HCT116 (cell line): ENCODE measurements around the gene FGF19. TPM values are rescaled to one million over a fixed set of nuclear protein-coding genes. Genes with fewer than 3 reads are reported as not detected.

Experiments
- ATAC-seq: fragments of 200-7000 bp; cut with Tn5 transposase; 2 replicates; pipeline ENCODE4 v1.9.1; 2020; ENCODE audit warnings: mild to moderate bottlenecking, moderate library complexity
- BruUV-seq: library from RNA; stranded (reverse); fragments of 400-500 nt; replicated peaks from 2 replicates; lab custom pipeline; 2021; lab: Mats Ljungman, UMichigan
- CTCF ChIA-PET: fragments of 300-600 bp; sonication (Branson Sonifier 250); formaldehyde crosslinking; loops from one replicate; lab custom pipeline; 2021; ENCODE audit warnings: antibody characterized with exemption; lab: Charles Lee
- POLR2A ChIA-PET: fragments of 300-600, 350-600 bp; sonication (Branson Sonifier 250); formaldehyde crosslinking; loops from one replicate; lab custom pipeline; 2021; ENCODE audit warnings: antibody characterized with exemption; lab: Charles Lee
- RAD21 ChIA-PET, 2 experiments: fragments of 300-600 bp; sonication (Branson Sonifier 250); formaldehyde crosslinking; loops; one replicate each; lab custom pipeline; 2023; ENCODE audit warnings: low total read pairs in 2 of 2; ENCODE audit not compliant: uncharacterized antibody in 2 of 2, unreplicated experiment in 2 of 2, low non-redundant PET in 1 of 2; lab: Charles Lee
- DNase-seq: peaks from one replicate; pipeline ENCODE4 v3.0.0-alpha.2; 2010; ENCODE audit warnings: low read depth, low spot score
- H2AFZ ChIP-seq: fragments of 200-600 bp; shearing (Covaris generic), sonication (generic); 2 replicates; pipeline ENCODE4 v1.6.1; 2017; ENCODE audit warnings: low read depth, mixed run types, mixed read lengths, antibody characterized with exemption, low read length; ENCODE audit not compliant: poor library complexity, severe bottlenecking
- H3K27ac ChIP-seq: 2 replicates; pipeline ENCODE4 v1.5.1; 2012; ENCODE audit warnings: low read depth, low read length
- H3K27me3 ChIP-seq: fragments of 200-600 bp; sonication (generic); 2 replicates; pipeline ENCODE4 v1.6.1; 2016; ENCODE audit warnings: mixed run types, low read length, mixed read lengths; ENCODE audit not compliant: insufficient read depth
- H3K36me3 ChIP-seq, 2 experiments: fragments of 200-500 bp in 1 of 2; fragments of 200-600 bp in 1 of 2; sonication (Bioruptor generic) in 1 of 2; sonication (generic) in 1 of 2; 2 replicates each; pipeline versions ENCODE4 v1.5.1 to v1.6.1; 2014 to 2016; ENCODE audit warnings: low read length in 2 of 2, inconsistent platforms in 1 of 2, mixed read lengths in 1 of 2, mixed run types in 1 of 2; ENCODE audit not compliant: insufficient read depth in 2 of 2, control insufficient read depth in 1 of 2
- H3K4me1 ChIP-seq, 2 experiments: fragments of 200-600 bp in 1 of 2; sonication (generic) in 1 of 2; 2 replicates each; pipeline versions ENCODE4 v1.5.1 to v1.6.1; 2012 to 2017; ENCODE audit warnings: low read length in 2 of 2, inconsistent platforms in 1 of 2, mild to moderate bottlenecking in 1 of 2, mixed read lengths in 1 of 2, mixed run types in 1 of 2, moderate library complexity in 1 of 2; ENCODE audit not compliant: insufficient read depth in 2 of 2, control insufficient read depth in 1 of 2
- H3K4me2 ChIP-seq: fragments of 200-600 bp; sonication (generic); 2 replicates; pipeline ENCODE4 v1.6.1; 2017; ENCODE audit warnings: mixed run types, low read length, mixed read lengths
- H3K4me3 ChIP-seq, 2 experiments: fragments of 200-600 bp in 1 of 2; sonication (generic) in 1 of 2; replicated peaks in 1 of 2; 2 replicates each; pipeline ENCODE4 v1.5.1; 2011 to 2016; ENCODE audit warnings: low read length in 2 of 2, control low read depth in 1 of 2, low read depth in 1 of 2, mild to moderate bottlenecking in 1 of 2, mixed read lengths in 1 of 2, mixed run types in 1 of 2
- H3K79me2 ChIP-seq: fragments of 200-600 bp; sonication (generic); 2 replicates; pipeline ENCODE4 v1.6.1; 2017; ENCODE audit warnings: mild to moderate bottlenecking, mixed run types, low read length, moderate library complexity, mixed read lengths; ENCODE audit not compliant: insufficient read depth
- H3K9ac ChIP-seq: fragments of 200-600 bp; sonication (generic); 2 replicates; pipeline ENCODE4 v1.6.1; 2016; ENCODE audit warnings: low read length, mixed read lengths
- H3K9me2 ChIP-seq: fragments of 200-600 bp; sonication (generic), shearing (Covaris generic); 2 replicates; pipeline ENCODE4 v1.6.1; 2017; ENCODE audit warnings: mixed run types, mild to moderate bottlenecking, moderate library complexity; ENCODE audit not compliant: insufficient read depth
- H3K9me3 ChIP-seq, 2 experiments: fragments of 200-500 bp in 1 of 2; fragments of 200-600 bp in 1 of 2; sonication (Bioruptor generic) in 1 of 2; sonication (generic) in 1 of 2; 2 replicates each; pipeline ENCODE4 v1.6.1; 2014 to 2017; ENCODE audit warnings: low read length in 2 of 2, mixed read lengths in 2 of 2, inconsistent platforms in 1 of 2, low read depth in 1 of 2, mild to moderate bottlenecking in 1 of 2, mixed run types in 1 of 2, moderate library complexity in 1 of 2; ENCODE audit not compliant: control insufficient read depth in 1 of 2, insufficient read depth in 1 of 2
- H4K20me1 ChIP-seq: fragments of 200-600 bp; sonication (generic), shearing (Covaris generic); 2 replicates; pipeline ENCODE4 v1.6.1; 2017; ENCODE audit warnings: mixed run types, mild to moderate bottlenecking, moderate library complexity; ENCODE audit not compliant: insufficient read depth
- ATF3 ChIP-seq: IDR thresholded peaks from 2 replicates; pipeline ENCODE4 v1.6.1; 2012
- CEBPB ChIP-seq: IDR thresholded peaks from 2 replicates; pipeline ENCODE4 v1.6.1; 2012; ENCODE audit warnings: low read depth
- CTCF ChIP-seq, 3 experiments: fragments of 200-600 bp in 1 of 3; sonication (generic) in 1 of 3; IDR thresholded peaks in 2 of 3; conservative IDR thresholded peaks in 1 of 3; 2 replicates each; pipeline ENCODE4 v1.5.1; 2012 to 2017; ENCODE audit warnings: low read depth in 2 of 3, low read length in 2 of 3, antibody characterized with exemption in 1 of 3, borderline replicate concordance in 1 of 3, control low read depth in 1 of 3, mild to moderate bottlenecking in 1 of 3, mixed read lengths in 1 of 3, mixed run types in 1 of 3, moderate library complexity in 1 of 3; ENCODE audit not compliant: insufficient read depth in 1 of 3
- EZH2 ChIP-seq: fragments of 200-600 bp; sonication (generic); IDR thresholded peaks from 2 replicates; pipeline ENCODE4 v1.6.1; 2017; ENCODE audit warnings: antibody characterized with exemption, mixed run types
- EZH2phosphoT487 ChIP-seq: fragments of 200-600 bp; IDR thresholded peaks from 2 replicates; pipeline ENCODE4 v1.6.1; 2018; ENCODE audit warnings: antibody characterized with exemption, borderline replicate concordance
- FOSL1 ChIP-seq: IDR thresholded peaks from 2 replicates; pipeline ENCODE4 v1.6.1; 2012; ENCODE audit warnings: low read depth
- MAX ChIP-seq: IDR thresholded peaks from 2 replicates; pipeline ENCODE4 v1.6.1; 2012
- RAD21 ChIP-seq: IDR thresholded peaks from 2 replicates; pipeline ENCODE4 v1.6.1; 2012; ENCODE audit warnings: low read depth, mild to moderate bottlenecking
- YY1 ChIP-seq: IDR thresholded peaks from 2 replicates; pipeline ENCODE4 v1.6.1; 2011; ENCODE audit warnings: low read length, low read depth, moderate library complexity, mild to moderate bottlenecking; ENCODE audit not compliant: insufficient replicate concordance; ENCODE audit errors: extremely low read depth
- ZFX ChIP-seq: fragments of 450-650 bp; IDR thresholded peaks from 2 replicates; pipeline ENCODE4 v1.6.1; 2017
- ZNF274 ChIP-seq: fragments of 200-500 bp; sonication (Bioruptor generic); IDR thresholded peaks from 2 replicates; pipeline ENCODE4 v1.6.1; 2014; ENCODE audit warnings: mild to moderate bottlenecking, low read depth, low read length, inconsistent platforms
- intact Hi-C: fragments of 100-400 bp; cut with micrococcal nuclease; formaldehyde crosslinking; loops from 2 replicates; pipeline ENCODE4 v1.10.0; 2022
- total RNA-seq: library from RNA; stranded (reverse); gene quantifications from one replicate; pipeline ENCODE4 v1.2.1, GENCODE V29; 2021; ENCODE audit not compliant: unreplicated experiment

The FGF19 gene
- total RNA-seq, 1 experiment from 2014 or later = 37.5 TPM

GRCh38 chr11:69656536-69657455 is 47.0 kb downstream of the FGF19 start:
- no peak overlapping the region for H3K27ac ChIP-seq
- ATAC-seq = no peak
- H3K4me2 ChIP-seq = no peak overlapping the region
- DNase-seq = no peak
- peaks cover 6% of the 10 kb centered on the region; the same call in 1 of the 2 replicates for H4K20me1 ChIP-seq
- no peaks in the 10 kb centered on the region for H3K9me3 ChIP-seq
- no TSS peak for BruUV-seq
- POLR2A ChIA-PET = interaction anchor here (1.1 kb wide), 1 partner anchor 364 kb away, joined by 3 read pairs; no protein-coding TSS in a partner anchor
- H3K27me3 ChIP-seq = no peaks in the 10 kb centered on the region
- peaks cover 4% of the 10 kb centered on the region; the same call in 1 of the 2 replicates for H3K79me2 ChIP-seq
- no peak overlapping the region for H3K9ac ChIP-seq
- no peaks in the 10 kb centered on the region for H3K9me2 ChIP-seq
- no peak for TF ChIP-seq ZNF274
- no peak for TF ChIP-seq ZFX
- TF ChIP-seq ATF3 = no peak
- TF ChIP-seq EZH2phosphoT487 = no peak
- no peak for TF ChIP-seq FOSL1
- TF ChIP-seq CTCF (IDR thresholded peaks at IDR 0.05 in 2 of 3, conservative IDR thresholded peaks at IDR 0.05 in 1 of 3; ENCODE audit: borderline replicate concordance in 1 of 3, insufficient read depth in 1 of 3, low read depth in 2 of 3, low read length in 2 of 3) = no peak
- no peak for TF ChIP-seq YY1
- no peak for TF ChIP-seq RAD21
- TF ChIP-seq CEBPB = no peak
- no peak for TF ChIP-seq EZH2
- no peak for TF ChIP-seq MAX
- TF ChIP-seq, all 23 proteins: peak for 0
- Histone ChIP-seq H3K4me3 (no peak overlapping the region), H3K4me1 (peaks cover 0 to 35% of the 10 kb centered on the region in 2 experiments; a peak in 3 of 4 replicates), H2AFZ (no peak overlapping the region), H3K36me3 (peaks cover 11 to 14% of the 10 kb centered on the region in 2 experiments; a peak in 3 of 4 replicates)
- RAD21 ChIA-PET = no interaction called here
- CTCF ChIA-PET = no interaction called here
- intact Hi-C loops = no loop called here
